ENCODE measurements around the gene OTUD3. TPM values are rescaled to one million over a fixed set of nuclear protein-coding genes. Genes with fewer than 3 reads are reported as not detected.

The OTUD3 gene
- total and polyA plus RNA-seq, 9 of the 15 experiments (the other 6 are each of a cell fraction or from before 2014, with no cell fraction given) = 2.0 to 16.6 (median 11.0) TPM

GRCh38 chr1:19888112-19888511 lies 5.9 kb downstream of the OTUD3 start:
- WGBS (ENCODE audit: insufficient coverage, low coverage, missing lambda C conversion rate) = 100% methylated on average over 1 of the region's 1 CpG
- Histone ChIP-seq H3K36me3 (ENCODE audit: control insufficient read depth, insufficient read depth, low read length) (peaks cover 69% of the 10 kb centered on the region), H4K20me1 (replicated peaks; ENCODE audit: control insufficient read depth, insufficient read depth, low read length) (0 out of 2 replicates have a peak, but pooled peaks cover 22% of the 10 kb centered on the region), H3K4me2 (ENCODE audit: insufficient read depth, low read length) (no peak overlapping the region), H3K79me2 (ENCODE audit: control insufficient read depth, insufficient read depth, low read length) (peaks cover 78% of the 10 kb centered on the region), H3K9me3 (replicated peaks; ENCODE audit: control insufficient read depth, insufficient read depth, low read depth, low read length) (no peaks in the 10 kb centered on the region), H3K27me3 (ENCODE audit: control insufficient read depth in 2 of 2, insufficient read depth in 2 of 2, low read length in 2 of 2) (no peaks in the 10 kb centered on the region), H3K9me1 (ENCODE audit: control insufficient read depth, insufficient read depth, low read length) (no peaks in the 10 kb centered on the region), H2AFZ (ENCODE audit: low read depth, low read length) (no peak overlapping the region), H3K4me3 (no peak overlapping the region), H3K27ac (ENCODE audit: extremely low read depth, low read depth, low read length) (no peak overlapping the region), H3K4me1 (replicated peaks in 1 of 2; ENCODE audit: control insufficient read depth in 2 of 2, insufficient read depth in 2 of 2, low read length in 2 of 2) (peaks cover 7 to 13% of the 10 kb centered on the region in 2 experiments; a peak in 4 of 5 replicates), H3K9ac (ENCODE audit: insufficient read depth in 1 of 2, low read depth in 2 of 2, low read length in 2 of 2) (no peak overlapping the region)
- FAIRE-seq (no peak), DNase-seq (ENCODE audit: extremely low read depth in 1 of 4, low spot score in 3 of 4) (no peak), ATAC-seq (no peak)
- intact Hi-C loops (cut with micrococcal nuclease) (no loop called here), in situ Hi-C loops (cut with MboI) (no loop called here)
- TF ChIP-seq ZNF354B (CRISPR knock-in tag; IDR thresholded peaks at IDR 0.05) (no peak), ZNF140 (CRISPR knock-in tag; IDR thresholded peaks at IDR 0.05) (no peak), NR2C2 (CRISPR knock-in tag; IDR thresholded peaks at IDR 0.05) (no peak), NR2C2 (tag; IDR thresholded peaks at IDR 0.05) (no peak), FOXJ3 (CRISPR knock-in tag; IDR thresholded peaks at IDR 0.05) (no peak), IRF9 (tag; IDR thresholded peaks at IDR 0.05) (no peak), ARID3B (CRISPR knock-in tag; IDR thresholded peaks at IDR 0.05; ENCODE audit: borderline replicate concordance) (no peak), ZNF764 (CRISPR knock-in tag; IDR thresholded peaks at IDR 0.05; ENCODE audit: low read depth) (no peak), PPARD (CRISPR knock-in tag; IDR thresholded peaks at IDR 0.05) (no peak), ASH1L (IDR thresholded peaks at IDR 0.05; ENCODE audit: borderline replicate concordance, low read depth, partially characterized antibody) (no peak), PHF20 (IDR thresholded peaks at IDR 0.05; ENCODE audit: partially characterized antibody) (no peak), LEF1 (IDR thresholded peaks at IDR 0.05) (no peak), ZNF324 (CRISPR knock-in tag; IDR thresholded peaks at IDR 0.05) (no peak), CREB5 (CRISPR knock-in tag; IDR thresholded peaks at IDR 0.05) (no peak), NUFIP1 (IDR thresholded peaks at IDR 0.05; ENCODE audit: partially characterized antibody) (no peak), HDAC2 (IDR thresholded peaks at IDR 0.05) (no peak), EP300 (IDR thresholded peaks at IDR 0.05; ENCODE audit: low read length) (no peak), CEBPB (tag; IDR thresholded peaks at IDR 0.05) (no peak; the same call in 1 of the 2 replicates), TAF7 (tag; IDR thresholded peaks at IDR 0.05) (no peak)
- TF ChIP-seq, protein P1, sequence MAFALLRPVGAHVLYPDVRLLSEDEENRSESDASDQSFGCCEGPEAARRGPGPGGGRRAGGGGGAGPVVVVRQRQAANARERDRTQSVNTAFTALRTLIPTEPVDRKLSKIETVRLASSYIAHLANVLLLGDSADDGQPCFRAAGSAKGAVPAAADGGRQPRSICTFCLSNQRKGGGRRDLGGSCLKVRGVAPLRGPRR (CRISPR knock-in tag; IDR thresholded peaks at IDR 0.05) = no peak
- TF ChIP-seq, protein P2, sequence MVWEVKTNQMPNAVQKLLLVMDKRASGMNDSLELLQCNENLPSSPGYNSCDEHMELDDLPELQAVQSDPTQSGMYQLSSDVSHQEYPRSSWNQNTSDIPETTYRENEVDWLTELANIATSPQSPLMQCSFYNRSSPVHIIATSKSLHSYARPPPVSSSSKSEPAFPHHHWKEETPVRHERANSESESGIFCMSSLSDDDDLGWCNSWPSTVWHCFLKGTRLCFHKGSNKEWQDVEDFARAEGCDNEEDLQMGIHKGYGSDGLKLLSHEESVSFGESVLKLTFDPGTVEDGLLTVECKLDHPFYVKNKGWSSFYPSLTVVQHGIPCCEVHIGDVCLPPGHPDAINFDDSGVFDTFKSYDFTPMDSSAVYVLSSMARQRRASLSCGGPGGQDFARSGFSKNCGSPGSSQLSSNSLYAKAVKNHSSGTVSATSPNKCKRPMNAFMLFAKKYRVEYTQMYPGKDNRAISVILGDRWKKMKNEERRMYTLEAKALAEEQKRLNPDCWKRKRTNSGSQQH (CRISPR knock-in tag; IDR thresholded peaks at IDR 0.05) = no peak
- ChIA-PET CTCF (ENCODE audit: low intra/inter-chr PET ratio) (no interaction called here), POLR2A (no interaction called here)
- BruUV-seq (replicated peaks) = no TSS peak
